HG03378 (cell line): Measurements from ENCODE around the gene SYNGR3.
"Not testable (repeated sequence)": the region's sequence is repeated elsewhere in the genome, so short reads cannot be mapped to it uniquely, and the experiment has no call there.

Experiments used
- ATAC-seq: cut with Tn5 transposase; IDR thresholded peaks from one replicate; pipeline ENCODE4 v1.9.1; 2021; ENCODE audit warnings: mild to moderate bottlenecking, moderate library complexity; ENCODE audit not compliant: unreplicated experiment

SYNGR3 gene

GRCh38 chr16:1958715-1959268, 31.0 kb upstream of the SYNGR3 start:
- ATAC-seq, result peak; percentile 4

- ATAC-seq, result peak; percentile 44
These were observed 30.3 kb upstream of the SYNGR3 start, which contains the start of gene NDUFB10 for GRCh38 chr16:1959269-1960039. Gene NDUFB10 (plus strand): TSS chr16:1959538. CDS start chr16:1959625, 87 bp downstream.

- no peak for ATAC-seq
These were observed 28.8 kb upstream of the SYNGR3 start for GRCh38 chr16:1960665-1961630.

- ATAC-seq, result no peak
These were observed 28.1 kb upstream of the SYNGR3 start for GRCh38 chr16:1961651-1962067.

- ATAC-seq, result not testable (repeated sequence)
These were observed 27.3 kb upstream of the SYNGR3 start for GRCh38 chr16:1962161-1963153.

GRCh38 chr16:1963806-1964505, 25.8 kb upstream of the SYNGR3 start:
- ATAC-seq, result no peak

- peak; percentile 67 for ATAC-seq
These were observed 25.0 kb upstream of the SYNGR3 start, which contains the start of gene RPS2 for GRCh38 chr16:1964506-1965395. Gene RPS2 (minus strand): TSS chr16:1964826. CDS start chr16:1964625, 201 bp downstream.

- ATAC-seq, result no peak
These were observed 24.3 kb upstream of the SYNGR3 start for GRCh38 chr16:1965396-1966001.

GRCh38 chr16:1966460-1966859, 23.3 kb upstream of the SYNGR3 start, which contains the start of gene RNF151:
Gene RNF151 (plus strand): TSS chr16:1966856. CDS start chr16:1966882, 26 bp downstream.
- no peak for ATAC-seq

- ATAC-seq, result no peak
These were observed 21.4 kb upstream of the SYNGR3 start for GRCh38 chr16:1968146-1968953.

GRCh38 chr16:1971796-1972489, 17.8 kb upstream of the SYNGR3 start, which contains the start of gene TBL3:
Gene TBL3 (plus strand): TSS chr16:1972053. CDS start chr16:1972165, 112 bp downstream.
- ATAC-seq, result peak; percentile 58

- no peak for ATAC-seq
These were observed 17.3 kb upstream of the SYNGR3 start for GRCh38 chr16:1972490-1972877.

GRCh38 chr16:1973461-1974156, 16.2 kb upstream of the SYNGR3 start:
- ATAC-seq, result no peak

GRCh38 chr16:1974157-1975070, 15.4 kb upstream of the SYNGR3 start:
- no peak for ATAC-seq
